22Rv1 (cell line): ENCODE results near the gene LRRTM4.

Experiments
- H3K27ac ChIP-seq: fragments of 450-650 bp; 2 replicates; pipeline ENCODE4 v1.5.1; 2017
- ZFX ChIP-seq: fragments of 450-650 bp; IDR thresholded peaks from 2 replicates; pipeline ENCODE4 v1.6.1; 2017; ENCODE audit warnings: antibody characterized with exemption, borderline replicate concordance
- TF ChIP-seq, protein P1 (sequence below): fragments of 450-650 bp; IDR thresholded peaks from 2 replicates; pipeline ENCODE4 v1.5.1; 2017; ENCODE audit warnings: mild to moderate bottlenecking

Gene LRRTM4

DNA sequence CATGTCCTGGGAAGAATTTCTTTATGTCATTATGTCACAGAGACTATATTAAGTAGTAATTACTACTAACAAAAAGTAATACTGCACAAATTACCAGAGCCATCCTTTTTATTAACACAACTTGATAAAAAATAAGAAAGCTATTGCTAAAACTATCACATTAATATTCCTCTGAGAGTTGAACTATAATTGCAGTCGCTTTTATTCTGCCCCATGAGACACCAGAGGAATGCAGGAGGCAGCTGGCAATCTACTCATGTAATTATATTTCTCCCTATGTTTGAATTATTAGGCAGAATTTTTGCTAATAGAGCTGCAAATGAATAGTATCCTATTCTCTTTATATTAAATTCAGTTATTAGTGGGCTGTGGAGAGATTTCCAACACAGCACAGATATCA is 220.7 kb downstream of the LRRTM4 start:
- no peak overlapping the region for H3K27ac ChIP-seq
- TF ChIP-seq, protein P1, sequence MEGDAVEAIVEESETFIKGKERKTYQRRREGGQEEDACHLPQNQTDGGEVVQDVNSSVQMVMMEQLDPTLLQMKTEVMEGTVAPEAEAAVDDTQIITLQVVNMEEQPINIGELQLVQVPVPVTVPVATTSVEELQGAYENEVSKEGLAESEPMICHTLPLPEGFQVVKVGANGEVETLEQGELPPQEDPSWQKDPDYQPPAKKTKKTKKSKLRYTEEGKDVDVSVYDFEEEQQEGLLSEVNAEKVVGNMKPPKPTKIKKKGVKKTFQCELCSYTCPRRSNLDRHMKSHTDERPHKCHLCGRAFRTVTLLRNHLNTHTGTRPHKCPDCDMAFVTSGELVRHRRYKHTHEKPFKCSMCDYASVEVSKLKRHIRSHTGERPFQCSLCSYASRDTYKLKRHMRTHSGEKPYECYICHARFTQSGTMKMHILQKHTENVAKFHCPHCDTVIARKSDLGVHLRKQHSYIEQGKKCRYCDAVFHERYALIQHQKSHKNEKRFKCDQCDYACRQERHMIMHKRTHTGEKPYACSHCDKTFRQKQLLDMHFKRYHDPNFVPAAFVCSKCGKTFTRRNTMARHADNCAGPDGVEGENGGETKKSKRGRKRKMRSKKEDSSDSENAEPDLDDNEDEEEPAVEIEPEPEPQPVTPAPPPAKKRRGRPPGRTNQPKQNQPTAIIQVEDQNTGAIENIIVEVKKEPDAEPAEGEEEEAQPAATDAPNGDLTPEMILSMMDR: no peak
- TF ChIP-seq ZFX: no peak

DNA sequence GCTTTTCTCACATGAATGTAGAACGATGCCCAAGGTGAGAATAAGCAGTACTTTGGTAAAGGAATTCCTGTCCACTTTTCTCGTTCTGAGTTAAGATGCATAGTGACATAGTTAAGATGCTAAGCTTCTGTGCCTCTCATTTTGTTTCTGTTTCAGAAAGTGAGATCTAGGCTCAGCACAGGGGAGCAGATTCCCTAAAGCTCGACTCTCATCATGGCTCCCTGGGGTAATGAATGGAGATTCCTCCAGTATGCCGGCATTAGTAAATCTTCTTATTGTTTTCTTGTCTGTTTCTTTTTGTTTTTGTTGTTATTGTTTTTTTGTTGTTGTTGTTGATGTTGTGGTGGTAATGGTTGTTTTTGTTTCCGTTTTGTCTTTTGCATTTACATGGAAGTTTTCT is 225.4 kb downstream of the LRRTM4 start:
- no peak overlapping the region for H3K27ac ChIP-seq
- no peak for TF ChIP-seq ZFX
- TF ChIP-seq, protein P1: no peak

DNA sequence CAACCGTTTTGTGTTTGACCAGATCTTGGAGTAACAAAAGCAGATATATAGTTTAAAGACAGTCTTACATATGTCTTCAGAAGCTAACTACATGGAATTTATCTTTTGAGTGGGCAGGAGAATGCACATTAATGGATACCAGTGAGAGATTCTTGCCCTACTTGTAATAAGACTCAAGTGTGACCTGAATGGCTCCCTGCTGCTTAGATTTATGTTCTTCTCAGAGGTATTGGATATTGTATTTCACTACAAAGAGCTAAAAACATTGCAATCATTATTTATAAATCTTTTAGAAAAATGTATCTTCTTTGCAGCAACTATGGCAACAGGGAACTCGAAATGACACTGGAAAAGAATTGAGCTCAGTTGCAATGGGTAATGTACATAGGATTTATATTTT is 227.7 kb downstream of the LRRTM4 start:
- TF ChIP-seq, protein P1: no peak
- TF ChIP-seq ZFX: no peak
- no peak overlapping the region for H3K27ac ChIP-seq

DNA sequence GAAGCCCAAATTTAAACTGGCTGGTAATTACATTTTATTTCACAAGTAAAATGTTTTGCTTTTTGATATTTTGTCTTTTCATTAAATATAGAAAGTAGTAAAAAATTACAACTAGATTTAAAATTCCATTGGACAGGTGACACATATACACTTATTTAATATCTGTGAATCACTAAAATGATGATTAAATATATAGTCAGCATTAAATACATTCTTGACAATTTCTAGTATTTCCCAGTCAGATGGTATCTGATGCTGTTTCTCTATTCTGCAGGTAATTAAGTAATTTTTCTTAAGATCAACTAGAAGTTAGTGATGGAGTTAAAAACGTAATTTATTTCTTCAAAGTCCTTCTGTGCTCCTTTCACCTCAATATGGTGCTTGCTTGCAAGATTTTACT is 237.8 kb downstream of the LRRTM4 start:
- no peak overlapping the region for H3K27ac ChIP-seq
- no peak for TF ChIP-seq ZFX
- TF ChIP-seq, protein P1: no peak

DNA sequence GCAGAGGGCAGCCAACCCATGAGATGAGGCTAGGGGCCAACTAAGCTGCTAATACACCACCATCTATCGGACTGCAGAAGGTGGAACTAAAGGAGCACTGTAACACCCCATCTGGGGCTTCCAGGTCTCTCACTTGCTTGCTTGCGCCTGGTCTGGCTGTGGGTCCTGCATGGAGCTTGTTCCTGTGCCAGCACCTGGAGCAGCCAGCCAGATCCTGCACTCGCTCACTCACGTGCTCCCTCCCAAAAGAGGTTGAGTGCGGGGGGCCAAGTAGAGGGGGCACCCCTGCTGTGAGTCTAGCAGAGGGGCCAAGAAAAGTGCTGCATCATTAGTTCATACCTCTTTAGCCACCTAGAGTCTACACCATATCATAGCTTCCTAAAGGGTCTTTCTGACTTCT is 250.9 kb downstream of the LRRTM4 start:
- no peak overlapping the region for H3K27ac ChIP-seq
- TF ChIP-seq ZFX: no peak
- TF ChIP-seq, protein P1: no peak

DNA sequence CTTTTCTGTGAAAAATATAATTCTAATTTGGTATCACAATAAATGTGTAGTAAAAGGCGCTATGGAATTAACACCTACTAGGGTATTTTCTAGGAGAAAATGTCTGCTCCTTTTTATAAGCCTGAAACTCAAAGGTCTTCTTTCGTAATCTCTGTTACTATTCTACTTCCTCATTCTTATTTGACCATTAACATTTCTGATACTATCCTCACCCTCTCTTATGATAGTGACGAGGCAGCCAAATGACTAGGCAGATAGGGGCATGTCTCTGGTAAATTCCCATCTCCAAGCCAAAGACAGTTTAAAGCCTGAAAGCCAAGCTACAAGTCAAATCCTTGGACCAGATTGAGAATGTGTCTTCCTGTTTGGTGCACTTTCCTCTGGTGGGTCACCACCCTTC is 251.7 kb downstream of the LRRTM4 start:
- no peak for TF ChIP-seq ZFX
- no peak overlapping the region for H3K27ac ChIP-seq

DNA sequence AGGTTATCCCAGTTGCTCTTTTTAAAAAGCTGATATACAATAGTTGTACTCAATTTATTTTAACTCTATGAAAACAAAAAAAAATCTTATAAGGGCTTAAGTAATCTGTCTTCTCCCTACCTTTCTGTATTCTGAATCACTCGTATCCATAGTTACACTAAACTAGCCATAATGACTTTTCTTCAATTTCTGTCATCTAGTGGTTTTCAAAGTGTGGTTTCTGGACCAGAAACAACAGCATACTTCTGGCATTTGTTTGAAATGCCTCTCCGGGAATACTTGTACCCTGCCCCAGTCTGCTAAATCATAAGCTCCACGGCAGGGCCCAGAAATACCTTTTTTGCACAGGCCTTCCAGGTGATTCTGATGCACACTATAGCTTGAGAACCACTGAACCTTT is 253.6 kb downstream of the LRRTM4 start:
- TF ChIP-seq, protein P1: no peak

DNA sequence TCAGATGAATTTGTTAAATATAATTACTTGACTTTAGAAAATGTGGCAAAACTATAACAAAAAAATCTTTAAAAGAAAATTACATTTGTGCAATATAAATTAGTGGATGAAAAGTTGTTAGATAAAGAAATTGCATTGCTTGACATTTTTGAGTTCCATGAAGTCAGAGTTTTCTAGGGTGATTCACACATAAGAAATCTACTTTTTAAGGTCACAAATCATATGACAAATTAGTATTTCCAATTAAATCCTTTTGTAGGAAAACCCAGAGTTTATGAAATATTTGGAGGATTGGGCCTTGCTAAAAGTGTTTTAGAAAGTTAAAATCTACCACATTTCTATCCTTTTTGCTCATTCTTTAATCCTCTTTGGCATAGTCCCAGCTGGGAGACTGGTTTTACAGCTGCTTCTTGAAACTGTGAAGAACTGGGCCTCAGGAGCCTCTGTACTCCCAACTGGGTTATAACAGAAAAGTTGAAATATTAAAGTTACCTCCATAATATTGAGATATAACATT is 289.2 kb downstream of the LRRTM4 start:
- H3K27ac ChIP-seq: no peak overlapping the region
- TF ChIP-seq ZFX: no peak
- TF ChIP-seq, protein P1: no peak

More for the DNA sequence above, 253.6 kb downstream of the LRRTM4 start:
- H3K27ac ChIP-seq: no peak overlapping the region
